ENCODE data around the gene RHOG. TPM values are rescaled to one million over a fixed set of nuclear protein-coding genes. Genes with fewer than 3 reads are reported as not detected.
"Not testable (repeated sequence)": the region's sequence is repeated elsewhere in the genome, so short reads cannot be mapped to it uniquely, and the experiment has no call there.

RHOG gene
- total RNA-seq, 1 donor from 2014 or later: 163 TPM

DNA sequence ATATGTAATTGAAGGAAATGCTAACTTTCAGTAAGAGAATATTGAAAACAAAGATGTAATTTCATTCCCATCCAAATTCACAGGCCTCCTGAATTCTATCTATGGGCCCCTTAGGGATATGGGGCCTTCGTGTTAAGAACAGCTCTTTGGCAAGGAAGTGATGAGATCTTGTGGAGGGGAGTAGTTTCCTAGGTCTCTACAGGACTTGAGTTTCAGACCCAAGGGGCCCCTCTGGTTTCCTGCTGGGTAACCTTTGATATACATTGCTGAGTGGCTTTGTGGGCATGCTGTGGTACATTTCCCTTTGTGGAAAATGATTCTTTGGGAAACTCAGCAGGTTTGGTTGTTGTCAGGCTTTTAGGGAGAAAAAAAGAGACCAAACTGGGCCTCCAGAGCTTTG is 20.9 kb upstream of the RHOG start:
- Mint-ChIP-seq H3K4me3 (no peak overlapping the region), H3K4me1 (peaks cover 94% of the 10 kb centered on the region), H3K27me3 (no peaks in the 10 kb centered on the region), H3K27ac (peak overlapping the region; percentile 41), H3K36me3 (ENCODE audit: low read depth) (no peaks in the 10 kb centered on the region), H3K9me3 (no peaks in the 10 kb centered on the region)
- intact Hi-C loops (cut with micrococcal nuclease): no loop called here
- ChIA-PET POLR2A (interaction anchor here (1.3 kb wide), 1 partner anchor 20 kb away, joined by 8 read pairs; the partner anchor contains the start of gene RHOG), CTCF (no interaction called here)
- no peak for DNase-seq
- no peak for ATAC-seq (ENCODE audit: low read depth)
- no peak for TF ChIP-seq CTCF (IDR thresholded peaks at IDR 0.05)

DNA sequence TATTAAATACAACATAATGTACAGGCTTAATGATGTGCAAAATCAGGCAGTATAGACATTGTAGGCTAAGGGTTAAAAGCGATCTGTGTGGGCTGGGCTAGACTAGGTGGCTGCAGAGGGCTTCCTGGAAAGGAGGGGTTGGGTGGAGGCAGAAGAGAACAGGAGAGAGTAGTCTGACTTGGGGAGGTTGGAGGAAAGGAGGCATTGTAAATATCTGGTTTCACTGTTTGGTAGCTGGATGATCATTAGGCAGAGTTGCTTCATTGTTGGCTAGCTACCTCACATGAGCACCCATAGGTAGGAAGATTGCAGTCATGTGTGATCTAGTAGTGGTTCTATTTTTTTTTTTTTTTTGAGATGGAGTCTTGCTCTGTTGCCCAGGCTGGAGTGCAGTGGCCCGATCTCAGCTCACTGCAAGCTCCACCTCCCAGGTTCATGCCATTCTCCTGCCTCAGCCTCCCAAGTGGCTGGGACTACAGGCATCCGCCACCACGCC is 20.2 kb upstream of the RHOG start:
- ChIA-PET POLR2A (interaction anchor here (0.6 to 1.3 kb wide), 3 partner anchors 17 to 30 kb away, joined by 3 to 8 read pairs (median 3); partner anchors contain the start of gene RHOG), CTCF (interaction anchor here (0.6 kb wide), 1 partner anchor 10 kb away, joined by 3 read pairs; no protein-coding TSS in a partner anchor)
- ATAC-seq (ENCODE audit: low read depth): peak; percentile 38
- H3K9me3 Mint-ChIP-seq; DNase-seq; intact Hi-C loops (cut with micrococcal nuclease); H3K36me3 Mint-ChIP-seq (ENCODE audit: low read depth); H3K27me3 Mint-ChIP-seq: not testable (repeated sequence)
- Mint-ChIP-seq H3K4me1 (peaks cover 93% of the 10 kb centered on the region), H3K4me3 (peak overlapping the region; percentile 28), H3K27ac (peak overlapping the region; percentile 51)

- Mint-ChIP-seq H3K27ac (peak overlapping the region; percentile 51), H3K4me3 (no peak overlapping the region), H3K36me3 (ENCODE audit: low read depth) (peaks cover 2% of the 10 kb centered on the region), H3K27me3 (no peaks in the 10 kb centered on the region), H3K4me1 (peaks cover 87% of the 10 kb centered on the region), H3K9me3 (no peaks in the 10 kb centered on the region)
- no peak for TF ChIP-seq CTCF (IDR thresholded peaks at IDR 0.05)
- DNase-seq (no peak), ATAC-seq (ENCODE audit: low read depth) (no peak)
- POLR2A ChIA-PET: interaction anchor here (0.6 to 1.5 kb wide), 4 partner anchors 11 to 30 kb away, joined by 3 to 12 read pairs (median 6); no protein-coding TSS in a partner anchor
- CTCF ChIA-PET: interaction anchor here (0.6 kb wide), 1 partner anchor 11 kb away, joined by 3 read pairs; no protein-coding TSS in a partner anchor
- intact Hi-C loops (cut with micrococcal nuclease): no loop called here
Observed at GRCh38 chr11:3860375-3860774, 19.6 kb upstream of the RHOG start.

DNA sequence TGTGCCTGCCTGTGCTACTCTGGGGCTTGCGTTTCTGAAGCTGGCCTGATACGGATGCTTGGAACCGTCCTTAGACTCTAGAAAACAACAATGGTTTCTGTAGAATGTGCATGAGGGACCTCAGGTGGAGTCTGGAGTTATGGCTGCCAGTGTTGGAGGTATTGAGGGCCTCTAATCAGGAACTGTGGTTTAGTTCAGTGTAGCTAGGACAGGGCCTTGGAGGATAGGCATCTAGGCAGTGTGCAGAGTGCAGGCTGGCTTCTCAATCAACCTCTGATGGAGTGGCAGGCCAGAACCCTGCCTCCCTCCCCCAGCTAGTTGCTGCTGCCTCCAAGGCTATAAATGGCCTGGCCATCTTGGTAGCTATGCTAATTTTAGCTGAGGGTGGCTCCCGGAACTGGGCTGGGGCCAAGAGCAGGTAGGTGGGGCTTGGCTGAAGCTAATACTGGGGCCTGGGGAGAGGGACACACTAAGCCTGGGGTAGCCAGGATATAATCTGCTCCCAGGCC is 18.7 kb upstream of the RHOG start:
- ATAC-seq (ENCODE audit: low read depth) (no peak), DNase-seq (no peak)
- H3K27ac Mint-ChIP-seq: no peak overlapping the region
- peaks cover 82% of the 10 kb centered on the region for H3K4me1 Mint-ChIP-seq
- no peak for TF ChIP-seq CTCF (IDR thresholded peaks at IDR 0.05)
- CTCF ChIA-PET: interaction anchor here (0.8 to 1.5 kb wide), 3 partner anchors 10 to 210 kb away, joined by 3 to 4 read pairs (median 3); no protein-coding TSS in a partner anchor
- no peaks in the 10 kb centered on the region for H3K27me3 Mint-ChIP-seq
- H3K9me3 Mint-ChIP-seq: no peaks in the 10 kb centered on the region
- intact Hi-C loops (cut with micrococcal nuclease): loop anchor here (1.0 kb wide), 1 partner anchor 8 kb away; no protein-coding TSS in a partner anchor
- peaks cover 4% of the 10 kb centered on the region for H3K36me3 Mint-ChIP-seq (ENCODE audit: low read depth)
- POLR2A ChIA-PET: interaction anchor here (0.6 to 1.5 kb wide), 4 partner anchors 12 to 206 kb away, joined by 3 to 12 read pairs (median 6); no protein-coding TSS in a partner anchor
- H3K4me3 Mint-ChIP-seq: peak overlapping the region; percentile 44

- intact Hi-C loops (cut with micrococcal nuclease): no loop called here
- POLR2A ChIA-PET: interaction anchor here (0.7 to 0.8 kb wide), 2 partner anchors 16 to 166 kb away, joined by 3 to 4 read pairs; no protein-coding TSS in a partner anchor
- Mint-ChIP-seq H3K4me3 (peak overlapping the region; percentile 96), H3K4me1 (peaks cover 87% of the 10 kb centered on the region), H3K9me3 (no peaks in the 10 kb centered on the region), H3K27me3 (no peaks in the 10 kb centered on the region), H3K36me3 (ENCODE audit: low read depth) (peaks cover 4% of the 10 kb centered on the region), H3K27ac (peak overlapping the region; percentile 46)
- no peak for ATAC-seq (ENCODE audit: low read depth)
- CTCF ChIA-PET: interaction anchor here (1.5 to 2.3 kb wide), 2 partner anchors 8 to 215 kb away, joined by 6 to 7 read pairs; no protein-coding TSS in a partner anchor
- no peak for DNase-seq
- TF ChIP-seq CTCF (IDR thresholded peaks at IDR 0.05): no peak
Observed at GRCh38 chr11:3857628-3858027, 16.9 kb upstream of the RHOG start.
